LNCaP clone FGC (cell line): ENCODE data around the gene MYO1E.

Source experiments
- DNase-seq: peaks from one replicate; pipeline ENCODE4 v3.0.0-alpha.2; 2011; ENCODE audit warnings: low read depth
- H3K4me3 ChIP-seq: 2 replicates; pipeline ENCODE4 v1.5.1; 2011; ENCODE audit warnings: mild to moderate bottlenecking, low read depth, low read length, control low read depth
- CTCF ChIP-seq: IDR thresholded peaks from 2 replicates; pipeline ENCODE4 v1.5.1; 2012; ENCODE audit warnings: mild to moderate bottlenecking; ENCODE audit not compliant: control insufficient read depth, insufficient read depth; ENCODE audit errors: extremely low read depth

MYO1E gene

GRCh38 chr15:59157396-59157795 is 215.3 kb downstream of the MYO1E start:
- no peak for TF ChIP-seq CTCF
- no peak overlapping the region for H3K4me3 ChIP-seq
- DNase-seq: no peak

DNA sequence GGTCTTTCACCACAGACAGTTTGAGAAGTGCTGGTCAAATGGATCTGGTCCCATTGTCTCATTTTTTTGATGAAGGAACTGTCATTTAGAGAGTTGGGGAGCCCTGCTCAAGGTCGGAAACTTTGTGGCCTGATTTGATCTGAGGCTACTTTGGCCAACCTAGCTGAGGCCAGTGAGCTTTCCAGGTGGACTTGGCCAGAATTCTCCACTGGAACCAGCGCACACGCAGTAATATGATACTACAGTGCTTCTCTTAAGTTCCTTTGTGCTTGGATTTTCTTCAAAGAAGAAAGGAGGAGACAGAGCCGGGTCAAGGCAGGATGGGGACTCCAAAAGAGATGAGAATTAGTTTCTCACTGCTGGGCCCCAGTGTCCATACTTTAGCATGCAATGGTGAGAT is 217.2 kb downstream of the MYO1E start:
- TF ChIP-seq CTCF: no peak
- DNase-seq: no peak
- no peak overlapping the region for H3K4me3 ChIP-seq

DNA sequence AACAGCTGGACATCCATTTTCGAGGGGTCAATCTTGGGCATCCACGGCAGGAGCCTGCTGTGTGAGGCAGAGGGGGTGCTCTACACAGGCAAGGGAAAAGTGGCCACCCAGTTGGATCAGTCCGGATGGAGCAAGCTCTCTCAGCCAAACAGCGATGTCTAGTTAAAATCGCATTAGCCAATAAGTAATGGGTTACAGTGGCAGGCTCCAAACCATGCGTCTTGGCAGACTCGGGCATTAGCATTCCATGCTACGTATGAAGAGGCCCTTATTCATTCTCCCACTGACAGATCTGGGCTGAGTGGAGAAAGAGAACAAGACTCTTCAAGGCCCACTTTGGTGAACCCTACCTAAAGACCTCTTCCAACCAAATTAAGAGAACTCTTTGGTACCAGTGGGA is 218.4 kb downstream of the MYO1E start:
- TF ChIP-seq CTCF: no peak
- DNase-seq: no peak
- H3K4me3 ChIP-seq: no peak overlapping the region

DNA sequence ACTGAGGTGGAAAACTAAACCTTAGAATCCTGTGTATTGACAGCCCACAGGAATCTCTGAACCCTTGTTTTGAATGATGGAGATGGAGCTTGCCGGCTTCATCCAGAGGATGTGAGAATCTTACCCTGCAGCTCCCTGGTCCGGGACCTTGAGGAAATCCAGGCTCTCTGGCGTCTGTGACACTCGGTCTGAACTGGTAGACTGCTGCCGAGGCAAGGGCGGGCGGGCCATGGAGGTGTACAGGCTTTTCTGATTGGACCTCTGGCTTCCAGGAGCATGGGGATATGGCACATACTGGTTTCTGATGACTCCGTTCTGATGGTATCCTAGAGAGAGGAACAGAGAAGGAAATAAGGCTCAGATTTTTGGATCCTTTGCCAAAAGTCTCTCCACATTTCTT is 219.2 kb downstream of the MYO1E start:
- no peak for DNase-seq
- TF ChIP-seq CTCF: no peak
- H3K4me3 ChIP-seq: no peak overlapping the region

GRCh38 chr15:59152694-59153450 is 219.8 kb downstream of the MYO1E start:
- DNase-seq: peak; percentile 28
- no peak for TF ChIP-seq CTCF
- no peak overlapping the region for H3K4me3 ChIP-seq

GRCh38 chr15:59150185-59150584 is 222.5 kb downstream of the MYO1E start:
- no peak for TF ChIP-seq CTCF
- H3K4me3 ChIP-seq: no peak overlapping the region
- peak; percentile 39 for DNase-seq
